Measurements from ENCODE around the gene FBRS.

Gene FBRS

DNA sequence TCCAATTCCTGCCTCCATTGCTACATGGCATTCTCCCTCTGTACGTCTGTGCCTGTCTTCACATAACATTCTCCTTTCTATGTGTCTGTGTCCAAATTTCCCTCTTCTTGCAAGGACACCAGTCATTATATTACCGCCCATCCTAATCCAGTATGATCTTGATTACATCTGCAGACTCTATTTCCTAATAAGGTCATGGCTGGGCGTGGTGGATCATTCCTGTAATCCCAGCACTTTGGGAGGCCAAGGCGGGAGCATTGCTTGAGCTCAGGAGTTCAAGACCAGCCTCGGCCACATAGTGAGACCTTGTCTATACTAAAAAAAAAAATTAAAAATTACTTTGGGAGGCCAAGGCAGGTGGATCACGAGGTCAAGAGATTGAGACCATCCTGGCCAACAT, 12.5 kb upstream of the FBRS start:
- DNase-seq: no peak

DNA sequence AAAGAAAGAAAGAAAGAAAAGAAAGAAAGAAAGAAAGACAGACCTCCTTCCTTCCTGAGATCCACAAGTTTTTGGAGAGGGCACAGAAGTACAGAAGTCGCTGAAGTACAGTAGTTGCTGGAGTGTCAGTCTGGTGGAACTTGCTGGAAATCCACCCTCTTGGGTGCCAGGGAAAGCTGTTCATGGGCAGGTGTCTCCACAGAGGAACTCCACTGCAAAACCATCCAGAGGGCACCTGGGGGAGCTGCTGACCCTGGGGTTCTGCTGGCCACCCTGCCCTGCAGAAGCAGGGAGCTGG, 11.0 kb upstream of the FBRS start:
- DNase-seq: no peak

DNA sequence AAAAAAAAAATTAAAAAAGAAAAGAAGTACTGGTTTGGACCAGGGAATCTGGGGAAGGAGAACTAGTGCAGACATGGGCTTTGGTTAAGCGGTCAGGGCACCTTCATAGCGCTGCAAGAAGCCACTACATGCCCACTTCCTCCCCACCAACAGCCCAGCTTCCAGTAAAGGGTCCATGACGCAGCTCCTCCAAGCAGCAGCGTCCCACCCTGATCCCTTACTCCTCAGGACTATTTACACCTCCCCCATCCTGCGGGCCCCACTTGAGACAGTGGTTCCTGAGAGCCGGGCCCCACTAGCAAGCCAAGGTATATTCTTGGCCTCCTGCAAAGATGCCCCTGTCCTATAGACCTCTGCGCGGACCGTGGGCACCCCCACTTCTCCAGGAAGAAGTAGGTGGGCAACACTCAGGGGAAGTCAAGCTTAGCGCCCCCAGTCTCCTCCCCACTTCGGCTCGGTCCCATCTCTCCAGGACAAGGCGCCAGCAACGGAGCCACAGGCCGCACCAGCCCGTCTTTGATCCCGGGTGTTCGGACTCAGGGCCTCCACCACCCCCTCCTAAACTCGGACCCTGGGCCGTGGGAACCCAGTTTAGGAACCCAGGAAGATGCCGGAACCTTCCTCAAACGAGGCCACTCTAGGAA, 8.4 kb upstream of the FBRS start:
- DNase-seq: no peak

DNA sequence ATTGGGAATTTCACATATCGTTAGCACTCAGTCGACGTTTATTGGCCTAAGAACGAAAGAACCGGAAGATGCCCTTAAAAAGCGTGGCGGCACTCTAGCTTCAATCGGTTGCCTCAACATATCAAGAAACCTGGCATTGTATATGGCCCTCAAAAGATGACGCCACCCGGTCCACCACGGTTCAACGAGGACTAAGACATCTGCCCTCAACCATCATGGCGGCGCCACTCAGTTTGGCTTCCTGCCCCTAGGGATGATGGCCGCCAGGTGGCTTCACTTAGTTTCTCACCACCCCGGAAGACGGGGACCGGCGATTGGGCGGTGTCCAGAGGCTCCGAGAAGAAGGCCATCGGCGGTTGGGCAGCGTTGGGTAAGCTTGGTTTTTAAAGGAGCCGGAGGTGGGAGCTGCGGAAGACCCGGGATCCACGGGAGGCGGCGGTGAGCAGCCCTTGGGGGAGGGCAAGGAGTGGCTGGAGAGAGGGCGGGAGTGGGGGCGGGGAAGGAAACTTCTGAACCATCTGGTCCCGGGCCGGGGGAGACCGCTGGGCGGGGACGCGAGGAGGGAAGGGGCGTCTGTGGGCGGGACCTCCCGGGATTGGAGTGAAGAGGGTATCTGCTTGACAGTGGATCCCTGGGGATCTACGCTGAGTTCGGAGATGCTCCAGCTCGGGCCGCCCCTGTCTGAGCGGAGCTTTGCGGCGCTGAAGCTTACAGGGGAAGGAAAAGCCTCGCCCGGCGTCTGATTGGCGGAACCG, 7.7 kb upstream of the FBRS start, which contains the start of gene PRR14:
Gene PRR14 (plus strand): TSS at position 592 of the 755 bp plus-strand sequence. CDS start 686 bp downstream, outside the sequence.
- DNase-seq: peak; percentile 98 to 99

DNA sequence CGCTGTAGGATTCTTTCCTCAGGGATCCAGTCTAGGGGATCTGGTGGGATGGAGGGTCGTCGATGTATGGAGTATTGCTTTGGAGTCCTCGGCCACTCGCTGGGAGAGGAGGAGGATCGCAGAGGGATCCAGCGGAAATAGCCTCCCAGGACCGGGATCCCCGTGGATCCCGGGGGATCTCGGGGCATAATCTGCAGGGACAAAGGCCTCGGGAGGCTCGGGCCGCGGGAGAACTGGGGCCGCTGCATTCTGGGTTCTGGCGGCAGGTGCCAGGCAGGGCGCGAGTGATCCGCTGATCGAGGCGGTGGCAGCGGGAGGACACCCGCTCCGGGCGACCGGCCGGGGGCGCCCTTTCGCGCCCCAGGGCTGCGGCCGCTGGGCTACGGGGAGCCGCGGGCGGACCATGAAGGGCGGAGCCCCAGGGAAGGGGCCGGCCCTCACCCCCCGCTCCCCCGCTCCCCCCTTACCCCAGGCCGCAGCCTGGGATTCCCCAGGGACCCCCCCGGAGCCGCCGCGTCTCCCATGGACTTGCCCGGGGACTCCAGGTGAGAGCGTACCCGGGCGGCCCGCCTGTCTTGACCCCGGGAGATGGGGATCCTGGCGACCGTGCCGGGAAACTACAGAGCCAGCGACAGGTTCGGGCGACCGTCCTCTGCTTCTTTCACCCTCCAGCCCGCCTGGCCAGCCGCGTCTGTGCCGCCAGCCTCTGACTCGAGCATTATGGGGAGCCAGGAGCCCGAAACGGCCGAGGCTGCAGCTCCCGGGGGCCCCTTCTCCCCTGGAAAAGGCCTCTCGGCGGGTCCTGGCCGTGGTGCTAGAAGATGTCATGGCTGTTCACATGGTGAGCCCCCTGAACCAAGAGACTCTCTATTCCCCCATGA, 6.9 kb upstream of the FBRS start:
- peak; percentile 57 to 64 for DNase-seq

DNA sequence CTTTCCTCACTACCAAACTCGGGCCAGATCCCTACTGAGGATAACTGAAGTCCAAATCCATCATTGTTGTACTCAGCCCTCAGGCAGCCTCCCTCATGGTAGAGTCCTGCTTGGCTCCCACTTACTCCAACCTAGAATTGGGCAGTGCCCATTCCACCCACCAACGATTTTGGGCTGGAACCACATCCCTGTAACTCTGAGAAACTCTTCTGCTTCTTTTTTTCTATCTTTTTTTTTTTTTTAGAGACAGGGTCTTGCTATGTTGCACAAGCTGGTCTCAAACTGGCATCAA, 6.3 kb upstream of the FBRS start:
- DNase-seq: no peak

DNA sequence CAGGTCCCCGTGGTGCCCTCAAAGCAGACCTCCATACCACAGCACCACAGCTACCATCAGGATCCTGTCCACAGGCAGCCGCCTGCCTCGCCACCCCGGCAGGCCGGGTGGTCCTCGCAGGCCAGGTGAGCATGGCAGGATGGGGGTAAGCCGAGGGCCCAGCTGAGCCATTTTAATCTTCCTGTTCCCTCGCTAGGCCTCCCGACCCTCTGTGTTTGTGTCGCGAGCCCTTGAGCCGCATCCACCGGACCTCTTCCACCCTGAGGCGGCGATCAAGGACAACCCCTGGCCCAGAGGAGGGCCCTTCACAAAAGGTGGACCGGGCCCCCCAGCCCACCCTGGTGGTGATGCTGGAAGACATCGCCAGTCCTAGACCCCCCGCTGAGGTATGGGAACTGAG, 5.5 kb upstream of the FBRS start:
- no peak for DNase-seq

DNA sequence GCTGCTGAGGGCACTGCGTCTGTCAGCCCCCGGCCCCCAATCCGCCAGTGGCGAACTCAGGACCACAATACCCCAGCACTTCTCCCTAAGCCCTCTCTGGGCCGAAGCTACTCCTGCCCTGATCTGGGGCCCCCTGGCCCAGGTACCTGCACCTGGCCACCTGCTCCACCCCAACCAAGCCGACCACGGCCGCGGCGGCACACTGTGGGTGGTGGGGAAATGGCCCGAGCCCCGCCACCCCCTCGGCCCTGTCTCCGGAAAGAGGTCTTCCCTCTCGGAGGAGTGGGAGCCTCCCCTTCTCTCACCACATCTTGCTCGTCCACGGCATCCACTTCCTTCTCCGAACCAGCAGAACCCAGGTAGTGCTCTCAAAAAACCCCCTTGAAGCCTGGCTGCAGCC, 3.4 kb upstream of the FBRS start:
- DNase-seq: no peak

DNA sequence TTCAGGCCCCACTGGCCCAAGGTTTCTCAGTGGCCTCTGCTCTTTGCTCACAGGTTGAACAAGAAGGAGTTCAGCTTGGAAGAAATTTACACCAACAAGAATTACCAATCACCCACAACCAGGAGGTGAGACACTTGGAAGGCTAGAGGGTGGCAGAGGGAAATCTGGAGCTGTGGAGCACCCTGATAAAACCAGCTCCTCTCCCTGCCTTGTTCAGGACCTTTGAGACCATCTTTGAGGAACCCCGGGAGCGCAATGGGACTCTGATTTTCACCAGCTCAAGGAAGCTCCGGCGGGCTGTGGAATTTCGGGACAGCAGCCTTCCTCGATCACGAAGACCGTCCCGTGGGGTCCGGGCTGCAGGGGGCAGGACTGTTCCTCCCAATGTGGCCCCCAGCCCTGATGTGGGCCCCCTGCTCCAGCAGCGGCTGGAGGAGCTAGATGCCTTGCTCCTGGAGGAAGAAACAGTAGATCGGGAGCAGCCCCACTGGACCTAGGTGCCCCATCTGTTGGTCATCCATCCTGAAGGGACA, 2.4 kb upstream of the FBRS start:
- no peak for DNase-seq

DNA sequence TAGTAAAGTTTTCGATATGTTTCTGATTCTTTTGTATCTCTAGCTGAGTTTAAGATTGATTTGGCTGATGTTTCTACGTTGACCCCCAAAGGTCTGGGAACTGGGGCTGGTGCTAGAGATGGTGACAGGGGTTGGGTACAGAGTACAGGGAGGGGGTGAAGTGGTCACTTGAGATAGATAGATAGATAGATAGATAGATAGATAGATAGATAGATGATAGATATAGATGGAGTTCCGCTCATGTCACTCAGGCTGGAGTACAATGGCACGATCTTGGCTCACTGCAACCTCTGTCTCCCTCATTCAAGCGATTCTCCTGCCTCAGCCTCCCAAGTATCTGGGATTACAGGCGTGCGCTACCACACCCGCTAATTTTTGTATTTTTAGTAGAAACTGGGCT, 1.8 kb upstream of the FBRS start:
- DNase-seq: no peak

DNA sequence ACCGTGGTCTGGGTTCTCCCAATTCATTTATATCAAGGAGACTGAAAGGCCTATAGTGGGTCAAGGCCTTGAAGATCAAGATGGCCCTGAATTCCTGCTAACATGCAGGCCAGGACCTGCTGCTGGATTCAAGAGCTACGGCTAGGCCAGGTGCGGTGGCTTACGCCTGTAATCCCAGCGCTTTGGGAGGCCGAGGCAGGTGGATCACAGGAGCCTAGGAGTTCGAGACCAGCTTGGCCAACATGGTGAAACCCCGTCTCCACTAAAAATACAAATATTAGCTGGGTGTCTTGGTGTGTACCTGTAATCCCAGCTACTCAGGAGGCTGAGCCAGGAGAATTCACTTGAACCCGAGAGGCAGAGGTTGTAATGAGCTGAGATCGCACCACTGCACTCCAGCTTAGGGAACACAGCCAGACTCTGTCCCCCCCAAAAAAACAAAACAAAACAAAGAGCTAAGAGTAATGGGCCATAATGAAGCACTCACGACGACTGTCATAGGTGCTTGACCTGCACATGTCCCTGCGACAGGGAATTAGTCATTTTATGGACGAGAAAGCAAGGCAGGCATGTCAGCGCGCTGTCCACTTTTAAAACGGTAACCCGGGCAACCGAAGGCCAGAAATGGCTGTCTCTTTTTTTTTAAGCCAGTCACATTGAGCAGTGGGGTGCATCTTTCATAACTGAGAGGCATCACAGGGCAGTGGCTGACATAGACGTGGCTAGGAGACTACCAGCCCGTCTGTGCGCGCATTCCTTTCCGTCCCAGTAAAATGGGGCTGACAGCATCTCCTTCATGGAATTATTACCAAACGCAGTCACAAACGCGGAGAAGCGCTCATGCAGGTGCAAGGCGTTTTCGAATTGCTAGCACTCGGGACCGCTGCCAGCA, 1.0 kb upstream of the FBRS start:
- DNase-seq: no peak

DNA sequence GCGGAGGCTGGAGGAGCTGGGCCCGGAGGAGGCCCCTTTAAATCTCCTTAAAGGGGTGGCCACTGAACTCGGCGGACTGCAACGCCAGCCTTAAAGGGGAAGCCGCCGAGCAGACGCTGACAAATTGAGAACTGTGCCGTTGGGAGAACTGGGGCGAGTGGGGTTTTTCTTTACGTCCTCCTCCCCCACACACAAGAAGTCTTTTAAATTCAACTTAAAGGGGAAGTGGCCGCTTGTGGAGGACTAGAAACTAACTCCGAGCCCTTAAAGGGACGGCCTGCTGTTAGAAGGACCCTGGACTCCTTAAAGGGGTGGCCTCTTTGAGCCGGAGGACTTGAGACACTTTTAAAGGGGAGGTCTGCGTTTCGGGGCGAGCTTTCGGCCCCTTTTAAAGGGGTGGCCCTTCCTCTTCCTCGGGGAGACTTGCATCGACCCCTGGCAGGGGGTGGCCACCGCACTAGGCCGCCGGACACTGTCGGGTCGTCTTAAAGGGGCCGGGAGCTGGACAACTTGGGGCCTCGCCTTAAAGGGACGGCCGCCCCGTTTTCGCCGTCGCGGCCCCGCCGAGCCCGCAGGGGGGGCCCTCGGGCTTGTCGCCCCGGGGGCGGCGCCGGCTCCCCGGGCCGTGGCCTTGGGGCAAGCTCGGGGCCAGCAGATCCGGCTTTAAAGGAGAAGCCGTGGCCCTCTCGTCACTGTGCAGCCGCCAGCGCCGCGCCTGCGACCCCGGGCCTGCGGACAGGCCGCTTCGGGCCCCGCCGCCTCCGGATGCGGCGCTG, 688 bp downstream of the FBRS start:
- DNase-seq: peak; percentile 92 to 94

DNA sequence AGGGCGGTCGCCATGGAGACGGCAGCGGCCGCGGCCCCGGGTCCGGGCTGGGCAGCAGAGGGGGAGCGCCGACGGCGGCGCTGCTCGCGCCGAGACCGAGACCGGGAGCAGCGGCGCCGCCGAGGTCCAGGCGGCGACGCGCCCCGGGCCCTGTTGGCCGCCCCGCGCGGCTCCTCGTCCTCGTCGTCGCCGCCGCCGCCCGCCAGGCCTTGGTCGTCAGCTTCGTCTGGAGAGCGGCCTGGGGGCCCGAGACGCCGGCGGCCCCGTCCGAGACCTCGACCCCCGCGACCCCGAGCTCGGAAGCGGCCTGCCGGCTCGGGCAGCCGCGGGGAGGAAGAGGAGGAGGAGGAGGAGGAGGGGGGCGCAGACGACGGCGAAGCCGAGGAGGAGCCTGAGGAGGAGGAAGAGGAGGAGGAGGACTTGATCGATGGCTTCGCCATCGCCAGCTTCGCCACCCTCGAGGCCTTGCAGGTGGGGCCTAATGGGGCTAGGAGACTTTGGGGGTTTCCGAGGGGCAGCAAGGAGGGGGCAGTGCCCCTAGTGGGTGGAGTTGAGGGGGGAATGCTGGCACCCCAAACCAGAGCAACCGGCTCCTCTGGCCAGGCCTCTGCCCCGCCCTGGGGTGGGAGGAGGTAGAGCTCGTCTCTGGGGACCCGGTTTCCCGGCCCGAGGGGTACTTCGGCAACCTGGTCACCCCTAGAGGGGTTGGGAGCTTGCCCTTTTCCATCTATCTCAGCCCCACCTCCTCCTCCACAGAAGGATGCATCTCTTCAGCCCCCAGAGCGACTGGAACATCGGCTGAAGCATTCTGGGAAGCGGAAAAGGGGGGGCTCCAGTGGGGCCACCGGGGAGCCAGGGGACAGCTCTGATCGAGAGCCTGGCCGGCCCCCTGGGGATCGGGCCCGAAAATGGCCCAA, 1.5 kb downstream of the FBRS start:
- DNase-seq: peak in 1 of 2 experiments; percentile 26

DNA sequence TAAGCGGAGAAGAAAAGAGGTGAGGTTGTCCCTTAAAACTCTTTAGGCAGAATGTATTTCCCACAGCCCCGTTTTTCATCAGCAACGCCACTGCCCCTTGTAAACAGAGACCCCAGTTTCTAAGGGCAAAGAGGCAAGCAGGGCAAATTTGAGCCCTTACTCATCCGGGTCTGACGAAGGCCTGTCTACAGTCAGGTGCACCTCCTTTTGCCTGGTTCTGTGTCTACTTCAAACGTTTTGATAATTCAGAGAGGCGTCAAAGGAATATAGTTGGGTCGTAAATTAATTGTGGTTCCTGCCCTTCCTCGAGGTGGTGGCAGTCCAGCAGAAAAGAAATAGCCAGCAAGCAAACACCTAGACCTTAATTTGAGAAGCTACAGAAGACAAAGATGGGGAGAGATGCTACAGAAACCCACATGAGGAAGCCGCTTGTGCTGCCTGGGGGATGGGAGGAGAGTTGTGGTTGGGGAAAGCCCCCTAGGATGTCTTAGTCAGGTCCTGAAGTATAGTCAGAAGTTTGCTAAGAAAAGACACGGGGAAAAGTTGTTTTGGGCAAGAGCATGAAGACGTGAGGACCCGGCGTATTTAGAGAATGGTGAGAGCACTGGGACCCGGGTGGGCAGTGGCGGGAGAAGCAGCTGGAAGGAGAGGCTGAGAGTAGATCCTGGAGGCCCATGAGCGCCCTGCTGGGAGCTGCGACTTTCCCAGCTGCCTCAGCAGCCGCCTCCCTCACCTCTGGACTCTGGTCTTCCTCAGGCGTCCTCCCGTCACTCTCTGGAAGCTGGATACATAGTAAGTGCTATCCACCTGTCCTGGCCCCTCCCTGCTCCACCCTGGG, 2.4 kb downstream of the FBRS start:
- DNase-seq: peak; percentile 78 to 80

DNA sequence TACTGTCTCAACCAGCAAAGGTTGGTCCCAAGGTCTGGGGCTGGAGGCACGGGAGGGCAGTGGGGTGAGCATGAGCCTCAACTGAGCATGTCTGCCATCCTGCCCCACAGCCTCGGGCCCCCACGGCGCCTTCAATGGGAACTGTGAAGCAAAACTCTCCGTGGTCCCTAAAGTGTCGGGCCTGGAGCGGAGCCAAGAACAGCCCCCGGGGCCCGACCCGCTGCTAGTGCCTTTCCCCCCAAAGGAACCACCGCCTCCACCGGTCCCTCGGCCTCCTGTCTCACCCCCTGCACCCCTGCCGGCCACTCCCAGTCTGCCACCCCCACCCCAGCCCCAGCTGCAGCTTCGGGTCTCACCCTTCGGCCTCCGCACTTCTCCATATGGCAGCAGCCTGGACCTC, 4.2 kb downstream of the FBRS start:
- no peak for DNase-seq

DNA sequence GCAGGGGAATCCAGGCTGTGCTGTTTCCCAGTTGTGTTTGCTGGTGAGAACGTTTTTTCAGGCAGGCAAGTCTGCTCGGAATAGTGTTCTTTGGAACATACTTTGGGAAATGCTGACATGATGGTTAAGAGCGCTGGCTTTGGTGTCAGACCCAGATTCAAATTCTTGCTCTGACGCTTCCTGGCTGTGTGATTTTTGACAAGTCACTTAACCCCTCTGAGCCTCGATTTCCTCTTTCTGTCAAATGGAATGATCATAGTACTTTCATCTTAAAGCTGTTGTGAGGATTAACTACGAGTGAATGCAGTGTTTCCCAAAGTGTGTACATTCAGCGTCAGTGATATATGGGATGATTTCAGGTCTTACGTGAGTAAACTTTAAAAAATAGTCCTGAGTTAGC, 4.8 kb downstream of the FBRS start:
- no peak for DNase-seq

DNA sequence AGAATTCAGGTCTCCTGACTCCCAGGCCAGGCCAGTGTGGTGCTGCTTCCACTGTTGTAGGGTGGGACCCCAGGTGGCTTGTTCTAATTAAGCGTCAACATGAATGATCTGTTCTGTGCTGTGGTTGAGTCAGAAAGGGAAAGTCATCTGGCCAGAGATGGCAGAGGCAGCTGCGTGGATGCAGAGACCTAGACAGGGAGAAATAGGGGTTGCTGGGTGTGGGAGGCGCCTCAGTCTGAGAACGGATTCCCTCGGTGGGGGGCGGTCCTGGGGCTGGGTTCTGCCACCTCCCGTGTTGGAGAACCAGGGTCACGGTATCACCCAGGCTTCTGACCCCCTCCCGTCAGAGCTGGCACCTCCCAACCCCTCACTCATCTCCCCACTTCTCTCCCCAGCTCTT, 5.6 kb downstream of the FBRS start:
- no peak for DNase-seq

DNA sequence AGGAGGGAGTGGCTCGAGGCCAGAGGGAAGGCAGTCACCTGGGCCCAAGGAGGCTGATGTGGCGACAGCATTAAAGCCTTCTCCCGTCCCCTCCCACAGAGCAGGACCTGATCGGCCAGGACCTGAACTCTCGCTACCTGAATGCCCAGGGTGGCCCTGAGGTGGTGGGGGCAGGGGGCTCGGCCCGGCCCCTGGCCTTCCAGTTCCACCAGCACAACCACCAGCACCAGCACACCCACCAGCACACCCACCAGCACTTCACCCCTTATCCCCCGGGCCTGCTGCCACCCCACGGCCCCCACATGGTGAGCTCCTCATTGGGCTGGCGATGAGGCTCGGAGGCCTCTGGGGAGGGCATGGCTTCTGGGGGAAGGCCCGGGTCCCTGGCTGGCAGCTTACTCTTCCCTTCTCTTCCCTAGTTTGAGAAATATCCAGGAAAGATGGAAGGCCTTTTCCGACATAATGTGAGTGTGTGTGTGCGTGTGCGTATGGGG, 6.4 kb downstream of the FBRS start:
- no peak for DNase-seq

DNA sequence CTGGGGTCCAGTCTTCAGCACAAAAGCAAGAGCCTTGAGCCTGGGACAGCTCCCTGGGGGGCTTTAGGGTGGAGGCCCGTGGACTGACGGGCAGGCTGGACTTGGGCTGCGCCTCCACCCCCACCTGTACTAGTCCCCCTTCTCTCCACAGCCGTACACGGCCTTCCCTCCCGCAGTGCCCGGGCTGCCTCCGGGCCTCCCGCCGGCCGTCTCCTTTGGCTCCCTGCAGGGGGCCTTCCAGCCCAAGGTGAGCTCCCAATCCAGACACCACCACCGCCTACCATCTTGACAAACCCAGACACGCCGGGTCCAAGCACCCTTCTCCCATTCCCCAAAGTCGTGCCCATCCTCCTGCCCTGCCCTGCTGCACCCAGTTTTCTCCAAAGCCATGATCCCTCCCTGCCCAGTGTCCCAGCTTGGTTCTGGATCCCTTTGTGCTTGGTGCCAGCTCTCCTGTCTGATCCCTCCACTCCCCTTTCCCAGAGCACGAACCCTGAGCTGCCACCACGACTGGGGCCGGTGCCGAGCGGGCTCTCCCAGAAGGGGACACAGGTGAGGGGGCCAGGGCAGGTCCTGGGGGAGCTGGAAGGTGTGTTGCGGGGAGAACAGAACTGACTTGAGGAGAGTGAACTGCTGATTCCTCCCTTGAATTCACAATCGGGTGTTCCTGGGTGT, 7.1 kb downstream of the FBRS start:
- DNase-seq: no peak
